GM12891 (cell line): ENCODE results near the gene CYCS.
"Not testable (repeated sequence)": the region's sequence is repeated elsewhere in the genome, so short reads cannot be mapped to it uniquely, and the experiment has no call there.

Experiments
- PAX5 ChIP-seq: IDR thresholded peaks from 2 replicates; pipeline ENCODE4 v1.6.1; 2011; ENCODE audit warnings: low read length, moderate library complexity, mild to moderate bottlenecking; ENCODE audit not compliant: insufficient read depth, severe bottlenecking
- POLR2A ChIP-seq: IDR thresholded peaks from 2 replicates; pipeline ENCODE4 v1.6.1; 2011; ENCODE audit warnings: low read depth, low read length, control low read depth
- POLR2AphosphoS5 ChIP-seq: IDR thresholded peaks from 2 replicates; pipeline ENCODE4 v1.6.1; 2011; ENCODE audit warnings: low read depth, low read length, control low read depth
- SPI1 ChIP-seq: IDR thresholded peaks from 2 replicates; pipeline ENCODE4 v1.6.1; 2011; ENCODE audit warnings: low read depth, low read length, control low read depth
- TAF1 ChIP-seq: IDR thresholded peaks from 2 replicates; pipeline ENCODE4 v1.6.1; 2011; ENCODE audit warnings: low read depth, low read length, control low read depth

- not testable (repeated sequence) for TF ChIP-seq TAF1, POLR2A, POLR2AphosphoS5, SPI1, PAX5
Observed at GRCh38 chr7:25110514-25110913, 14.5 kb downstream of the CYCS start.
